GM12874 (cell line): Measurements from ENCODE around the gene RAB36.

Experiments used
- CTCF ChIP-seq: IDR thresholded peaks from 2 replicates; pipeline ENCODE4 v1.5.1; 2011; ENCODE audit warnings: low read depth, mild to moderate bottlenecking, control low read depth, low read length, moderate library complexity; ENCODE audit not compliant: insufficient read depth

Gene RAB36

DNA sequence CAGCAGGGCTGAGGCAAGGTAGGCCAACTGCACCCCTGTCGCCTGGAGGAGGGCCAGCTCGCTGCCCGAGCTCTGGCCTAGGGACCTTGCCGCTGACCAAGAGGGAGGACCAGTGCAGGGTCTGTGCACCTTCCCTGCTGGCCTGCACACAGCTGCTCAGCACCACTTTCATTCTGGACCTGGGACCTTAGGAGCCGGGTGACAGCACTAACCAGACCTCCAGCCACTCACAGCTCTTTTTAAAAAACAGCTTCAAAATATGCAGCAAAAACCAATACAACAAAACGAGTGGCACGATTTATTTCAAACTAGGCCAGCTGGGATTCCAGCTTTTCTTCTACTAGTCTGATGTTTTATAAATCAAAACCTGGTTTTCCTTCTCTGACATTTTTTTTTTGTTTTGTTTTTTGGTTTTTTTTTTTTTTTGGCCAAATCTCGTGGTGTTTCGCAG lies 21.4 kb upstream of the RAB36 start:
- no peak for TF ChIP-seq CTCF

DNA sequence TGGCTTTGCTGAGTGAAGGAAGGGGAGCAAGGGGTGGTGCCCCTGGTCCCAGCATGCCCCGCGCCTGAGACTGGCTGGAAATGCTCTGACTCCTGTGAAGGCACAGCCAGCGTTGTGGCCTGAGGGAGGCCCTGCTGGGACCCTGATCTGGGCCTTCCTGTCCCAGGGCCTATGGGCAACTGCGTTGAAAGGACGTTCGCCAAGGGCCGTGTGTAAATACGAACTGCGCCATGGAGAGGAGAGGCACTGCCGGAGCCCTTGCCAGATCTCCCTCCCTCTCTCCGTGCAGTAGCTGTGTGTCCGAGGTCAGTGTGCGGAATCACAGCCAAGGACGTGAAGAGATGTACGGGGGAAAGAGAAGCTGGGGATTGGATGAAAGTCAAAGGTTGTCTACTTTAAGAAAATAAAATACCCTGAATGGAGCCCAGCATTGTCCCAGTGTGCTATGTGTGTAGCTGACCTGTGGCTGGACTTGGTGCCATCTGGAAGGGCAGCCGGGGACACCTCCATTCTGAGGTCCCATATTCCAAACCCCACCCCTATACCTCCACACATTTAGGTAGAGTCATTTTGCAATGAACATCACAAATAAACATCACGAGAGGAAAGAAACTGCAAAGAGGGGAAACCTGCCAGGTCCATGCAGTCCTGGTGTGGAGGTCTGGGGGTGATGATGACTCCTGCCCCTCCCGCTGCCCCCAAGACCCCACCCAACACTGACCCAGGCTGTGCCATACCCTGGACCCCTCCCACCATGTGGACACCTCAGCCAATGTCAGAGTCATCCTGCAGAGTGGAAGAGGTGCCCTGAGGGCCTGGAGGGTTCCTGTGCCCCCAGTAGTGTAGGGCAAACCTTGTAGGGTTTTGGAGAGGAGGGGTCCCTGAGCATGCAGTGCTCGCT lies 20.4 kb upstream of the RAB36 start:
- TF ChIP-seq CTCF = no peak

DNA sequence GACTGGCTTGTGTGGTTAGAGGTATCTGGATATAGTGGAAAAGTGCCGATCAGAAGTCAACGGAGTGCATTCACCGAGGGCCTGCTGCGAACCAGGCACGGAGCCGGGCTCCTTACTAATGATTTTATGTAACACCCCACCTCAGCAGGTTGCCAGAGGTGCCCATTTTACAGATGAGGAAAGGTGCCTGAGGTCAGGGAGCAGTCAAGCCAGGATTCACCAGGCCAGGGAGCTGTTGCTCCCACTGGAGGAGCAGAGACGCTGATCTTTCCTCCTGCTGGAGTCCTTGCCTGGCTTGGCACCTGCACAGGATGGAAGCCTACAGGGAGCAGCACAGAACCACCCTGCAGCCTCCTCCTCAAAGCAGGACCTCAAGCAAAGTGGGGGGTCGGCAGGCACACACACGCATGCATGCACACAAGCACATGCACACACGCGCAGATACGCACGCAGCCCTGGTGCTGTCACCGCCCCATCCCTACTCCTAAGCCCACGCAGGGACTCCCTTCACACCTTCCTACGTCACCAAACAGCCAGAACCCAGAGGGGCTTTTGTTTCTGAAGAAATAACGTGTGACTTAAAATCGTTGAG lies 19.7 kb upstream of the RAB36 start:
- no peak for TF ChIP-seq CTCF

DNA sequence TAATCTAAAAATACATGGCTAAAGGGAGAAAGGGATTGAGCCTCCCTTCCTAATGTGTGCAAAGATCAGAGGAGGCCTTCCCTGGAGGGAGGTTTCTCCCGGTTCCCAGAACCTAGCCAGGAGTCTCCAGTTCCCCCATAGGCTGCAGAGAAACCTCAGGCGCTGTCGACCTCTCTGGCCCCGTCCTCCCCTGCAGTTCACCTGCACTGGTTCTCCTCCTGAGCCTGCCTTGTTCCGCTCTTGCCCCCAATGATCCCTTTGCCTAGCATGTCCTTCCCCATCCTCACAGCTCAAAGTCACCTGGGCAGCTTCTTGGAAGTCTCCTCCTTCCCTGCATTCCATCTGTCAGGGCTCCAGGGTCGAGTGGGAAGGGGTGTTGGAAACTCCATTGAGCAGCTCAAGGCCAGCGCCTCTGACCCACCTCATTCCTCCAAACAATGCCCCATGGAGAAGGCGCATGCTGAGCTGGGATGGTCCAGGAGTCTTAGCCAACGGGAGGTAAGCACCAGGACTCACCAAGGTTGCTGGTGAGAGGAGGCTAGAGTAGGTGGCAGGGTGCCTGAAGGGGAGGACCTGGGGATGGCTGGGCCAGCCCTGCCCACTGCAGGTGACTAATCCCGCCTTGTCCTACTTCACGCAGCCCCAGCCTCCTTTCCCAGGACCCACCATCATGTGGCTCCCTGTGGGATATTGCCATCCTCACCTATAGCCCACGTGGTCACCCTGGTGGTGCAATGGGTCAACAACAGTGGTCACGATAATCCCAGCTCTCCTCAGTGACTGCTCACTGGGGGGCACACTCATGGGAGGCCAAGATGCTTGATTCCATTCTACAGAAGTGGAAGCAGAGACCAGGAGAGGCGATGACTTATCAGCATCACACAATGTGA lies 18.9 kb upstream of the RAB36 start:
- no peak for TF ChIP-seq CTCF

- no peak for TF ChIP-seq CTCF
These were observed 18.1 kb upstream of the RAB36 start for GRCh38 chr22:23127055-23127756.

GRCh38 chr22:23127788-23128187 lies 17.5 kb upstream of the RAB36 start:
- no peak for TF ChIP-seq CTCF
